GM12874 (cell line): ENCODE data around the gene GATAD2A.

ENCODE experiments used
- TF ChIP-seq, protein P1 (sequence below): IDR thresholded peaks from 2 replicates; pipeline ENCODE4 v1.5.1; 2011; ENCODE audit warnings: low read depth, mild to moderate bottlenecking, control low read depth, low read length, moderate library complexity; ENCODE audit not compliant: insufficient read depth

Gene GATAD2A

DNA sequence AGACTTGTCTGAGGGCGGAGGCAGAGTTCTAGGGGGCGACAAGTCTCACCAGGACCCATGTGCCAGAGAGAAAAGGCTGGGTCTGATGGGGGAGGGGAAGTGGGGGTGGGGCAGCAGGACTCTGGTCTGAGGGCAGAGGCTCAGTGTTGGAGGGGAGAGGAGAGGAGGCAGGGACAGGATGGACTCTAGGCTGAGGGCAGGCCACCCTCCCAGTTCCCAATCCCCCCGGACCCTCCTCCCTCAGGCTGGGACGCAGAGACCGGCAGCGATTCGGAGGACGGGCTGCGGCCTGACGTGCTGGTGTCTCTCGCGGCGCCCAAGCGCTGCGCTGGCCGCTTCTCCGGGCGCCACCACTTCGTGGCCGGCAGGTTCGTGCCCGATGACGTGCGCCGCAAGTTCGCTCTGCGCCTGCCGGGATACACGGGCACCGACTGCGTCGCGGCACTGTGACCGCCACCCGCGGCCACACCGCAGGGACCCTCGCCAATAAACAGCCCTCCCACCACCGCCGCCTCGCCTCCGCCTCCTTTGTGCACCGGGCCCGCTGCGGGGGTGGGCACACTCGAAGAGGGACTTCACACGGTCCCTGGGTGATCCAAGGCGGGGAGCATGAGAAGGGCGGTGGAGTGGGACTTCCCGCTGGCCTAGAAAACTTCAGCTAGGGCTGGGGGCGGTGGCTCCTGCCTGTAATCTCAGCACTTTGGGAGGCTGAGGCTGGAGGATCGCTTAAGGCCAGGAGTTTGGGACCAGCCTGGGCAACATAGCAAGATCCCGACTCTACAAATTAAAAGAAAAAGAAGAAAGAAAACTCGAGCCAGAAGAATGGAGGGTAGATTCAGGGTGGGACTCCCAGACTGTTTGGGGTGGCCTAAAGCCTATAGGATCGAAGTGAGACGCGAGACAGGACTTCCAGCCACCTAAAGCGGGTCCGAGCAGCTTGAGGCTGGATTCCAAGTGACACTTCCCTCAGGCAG is 131.9 kb downstream of the GATAD2A start:
- TF ChIP-seq, protein P1, sequence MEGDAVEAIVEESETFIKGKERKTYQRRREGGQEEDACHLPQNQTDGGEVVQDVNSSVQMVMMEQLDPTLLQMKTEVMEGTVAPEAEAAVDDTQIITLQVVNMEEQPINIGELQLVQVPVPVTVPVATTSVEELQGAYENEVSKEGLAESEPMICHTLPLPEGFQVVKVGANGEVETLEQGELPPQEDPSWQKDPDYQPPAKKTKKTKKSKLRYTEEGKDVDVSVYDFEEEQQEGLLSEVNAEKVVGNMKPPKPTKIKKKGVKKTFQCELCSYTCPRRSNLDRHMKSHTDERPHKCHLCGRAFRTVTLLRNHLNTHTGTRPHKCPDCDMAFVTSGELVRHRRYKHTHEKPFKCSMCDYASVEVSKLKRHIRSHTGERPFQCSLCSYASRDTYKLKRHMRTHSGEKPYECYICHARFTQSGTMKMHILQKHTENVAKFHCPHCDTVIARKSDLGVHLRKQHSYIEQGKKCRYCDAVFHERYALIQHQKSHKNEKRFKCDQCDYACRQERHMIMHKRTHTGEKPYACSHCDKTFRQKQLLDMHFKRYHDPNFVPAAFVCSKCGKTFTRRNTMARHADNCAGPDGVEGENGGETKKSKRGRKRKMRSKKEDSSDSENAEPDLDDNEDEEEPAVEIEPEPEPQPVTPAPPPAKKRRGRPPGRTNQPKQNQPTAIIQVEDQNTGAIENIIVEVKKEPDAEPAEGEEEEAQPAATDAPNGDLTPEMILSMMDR = no peak

DNA sequence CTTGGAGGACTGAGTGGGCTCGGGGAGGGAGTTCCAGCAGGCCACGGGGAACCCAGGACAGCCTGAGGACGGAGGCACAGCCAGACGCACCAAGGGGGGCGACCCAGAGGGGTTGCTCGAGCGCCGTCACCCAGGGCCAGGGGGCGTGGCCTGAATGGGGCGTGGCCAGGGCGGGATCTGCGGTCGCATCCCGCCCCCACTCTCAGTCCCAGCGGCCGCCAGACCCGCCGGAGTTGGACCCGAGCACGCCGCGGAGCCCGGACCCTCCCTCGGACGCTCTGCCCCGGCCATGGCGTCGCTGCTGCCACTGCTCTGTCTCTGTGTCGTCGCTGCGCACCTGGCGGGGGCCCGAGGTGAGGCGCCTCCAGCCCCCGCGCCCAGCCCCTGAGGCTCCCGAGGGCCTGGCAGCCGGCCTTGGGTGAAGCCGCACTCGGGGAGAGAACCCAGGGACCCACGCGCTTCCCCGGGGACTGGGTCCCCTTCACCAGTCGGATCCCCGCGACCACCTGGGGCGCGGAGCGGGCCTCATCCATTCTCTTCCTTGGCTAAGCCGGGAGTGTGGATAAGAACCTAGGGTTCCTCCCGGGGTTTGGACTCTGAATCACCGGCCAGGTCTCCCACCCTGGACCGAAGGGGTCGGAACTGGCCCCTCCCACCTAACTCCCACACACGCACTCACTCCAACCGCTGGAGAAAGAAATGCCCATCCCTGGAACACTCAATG is 132.7 kb downstream of the GATAD2A start, which contains the start of gene CILP2:
CILP2 (plus strand) TSS at position 205 of the 724 bp plus-strand sequence; CDS start at position 290, 85 bp downstream.
- TF ChIP-seq, protein P1 = no peak

DNA sequence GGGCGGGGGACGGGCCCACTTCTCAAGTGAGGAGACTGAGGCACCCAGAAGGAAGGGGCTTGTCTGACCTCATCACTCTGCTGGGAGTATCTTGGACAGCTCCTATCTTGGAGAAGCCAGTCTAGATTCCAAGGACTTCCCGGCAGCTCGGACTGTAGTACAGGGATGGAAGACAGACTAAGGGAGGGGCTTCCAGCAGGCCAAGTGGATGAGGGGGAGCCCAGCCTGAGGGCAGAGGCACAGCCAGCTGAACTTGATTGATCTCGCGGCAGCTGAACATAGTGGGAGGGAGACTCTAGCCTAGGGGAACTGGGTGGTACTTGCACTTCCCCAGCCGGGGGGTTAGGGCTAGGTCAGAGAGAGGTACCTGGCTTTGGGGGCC is 133.3 kb downstream of the GATAD2A start:
- TF ChIP-seq, protein P1 = no peak

DNA sequence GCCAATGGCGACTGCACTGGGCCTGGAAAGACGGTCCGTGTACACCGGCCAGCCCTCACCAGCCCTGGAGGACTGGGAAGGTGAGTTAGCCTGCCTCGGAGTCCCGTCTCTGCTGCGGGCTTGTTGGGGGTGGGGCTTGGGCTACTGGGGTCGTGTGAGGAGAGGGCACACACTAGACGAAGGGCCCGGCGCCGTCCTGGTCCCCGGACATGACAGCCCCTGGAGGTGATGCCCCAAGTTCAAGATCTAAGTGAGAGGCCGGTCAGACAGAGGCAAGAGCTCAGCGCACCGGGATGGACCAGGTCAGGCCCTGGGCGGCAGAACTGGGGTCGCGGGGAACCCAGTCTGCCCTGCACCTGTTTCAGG is 134.2 kb downstream of the GATAD2A start:
- TF ChIP-seq, protein P1 = no peak

DNA sequence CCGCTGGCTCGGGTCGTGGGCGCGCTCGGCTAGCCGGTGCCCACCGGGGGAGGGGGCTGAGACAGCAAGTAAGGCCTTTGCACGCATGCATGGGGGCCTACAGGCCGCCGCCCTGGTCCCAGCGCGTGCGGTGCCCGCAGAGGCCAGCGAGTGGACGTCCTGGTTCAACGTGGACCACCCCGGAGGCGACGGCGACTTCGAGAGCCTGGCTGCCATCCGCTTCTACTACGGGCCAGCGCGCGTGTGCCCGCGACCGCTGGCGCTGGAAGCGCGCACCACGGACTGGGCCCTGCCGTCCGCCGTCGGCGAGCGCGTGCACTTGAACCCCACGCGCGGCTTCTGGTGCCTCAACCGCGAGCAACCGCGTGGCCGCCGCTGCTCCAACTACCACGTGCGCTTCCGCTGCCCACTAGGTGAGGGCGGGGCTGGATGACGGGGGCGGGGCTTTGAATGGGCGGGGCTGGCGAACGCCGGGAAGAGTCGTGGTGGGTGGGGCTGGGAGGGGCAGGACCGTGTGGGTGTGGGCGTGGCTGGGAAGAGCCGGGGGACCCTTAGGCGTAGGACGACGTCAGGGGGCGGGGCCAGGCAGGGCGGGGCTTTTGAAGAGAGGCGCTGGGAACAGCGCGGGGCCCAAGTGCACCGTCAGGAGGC is 134.7 kb downstream of the GATAD2A start:
- TF ChIP-seq, protein P1 = no peak

DNA sequence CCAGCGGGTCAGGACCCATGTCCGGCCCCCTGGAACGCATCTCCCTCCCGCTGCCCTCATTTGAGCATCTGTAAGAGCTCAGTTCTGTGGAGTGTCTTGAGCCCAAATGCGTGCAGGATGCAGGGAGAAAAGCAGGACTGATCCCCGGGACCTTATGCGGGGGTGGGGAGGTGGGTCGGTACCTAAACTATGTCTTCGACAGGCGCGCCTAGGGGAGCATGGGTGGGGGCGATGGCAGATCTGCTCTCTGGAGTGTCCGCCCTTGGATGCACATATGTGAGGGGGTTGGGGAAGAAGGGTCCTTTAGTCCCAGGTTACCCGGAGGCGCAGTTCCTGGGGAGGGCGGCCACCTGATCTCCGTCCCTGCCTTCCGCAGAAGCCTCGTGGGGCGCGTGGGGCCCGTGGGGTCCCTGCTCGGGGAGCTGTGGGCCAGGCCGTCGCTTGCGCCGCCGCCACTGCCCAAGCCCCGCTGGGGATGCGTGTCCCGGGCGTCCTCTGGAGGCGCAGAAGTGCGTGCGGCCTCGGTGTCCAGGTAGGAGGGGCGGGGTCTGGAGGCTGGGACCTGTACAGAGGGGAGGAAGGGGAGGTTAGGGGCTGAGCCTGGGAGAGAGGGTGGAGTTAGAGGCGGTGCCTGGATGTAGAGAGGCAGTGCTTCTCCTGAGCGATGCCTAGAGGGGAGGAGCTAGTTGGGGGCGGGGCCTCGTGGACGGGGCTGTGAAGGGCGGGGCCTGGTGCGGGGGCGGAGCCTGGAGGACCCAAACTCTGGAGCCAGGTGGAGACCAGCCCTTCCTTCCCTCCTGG is 135.4 kb downstream of the GATAD2A start:
- TF ChIP-seq, protein P1 = no peak
